GM21390 (cell line): ENCODE measurements around the gene GOLGA8K.
"Not testable (repeated sequence)": the region's sequence is repeated elsewhere in the genome, so short reads cannot be mapped to it uniquely, and the experiment has no call there.

Experiments
- ATAC-seq: cut with Tn5 transposase; IDR thresholded peaks from one replicate; pipeline ENCODE4 v1.9.1; 2021; ENCODE audit not compliant: unreplicated experiment

GOLGA8K gene

DNA sequence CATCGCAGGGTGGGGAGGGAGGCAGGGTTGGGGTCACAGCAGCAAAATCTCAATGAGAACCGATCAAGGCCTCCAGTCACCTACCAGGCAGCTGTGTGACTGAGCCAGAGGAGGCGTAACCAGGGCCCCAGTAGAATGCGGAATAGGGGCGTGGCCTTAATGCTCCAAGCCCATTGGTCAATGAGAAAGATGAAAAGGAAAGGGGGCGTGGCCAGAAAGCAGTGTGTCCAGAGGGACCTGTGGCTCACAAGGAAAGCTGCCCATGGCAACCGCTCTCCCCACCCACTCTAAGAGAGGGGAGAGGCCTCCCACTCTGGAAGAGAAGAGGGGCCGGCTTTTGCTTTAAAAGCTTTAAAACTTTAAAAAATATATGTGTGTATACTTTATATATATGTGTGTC is at the start of gene GOLGA8K:
Gene GOLGA8K (minus strand): TSS at position 101 of the 400 bp plus-strand sequence. CDS start 98 bp downstream, at position 3.
- not testable (repeated sequence) for ATAC-seq

DNA sequence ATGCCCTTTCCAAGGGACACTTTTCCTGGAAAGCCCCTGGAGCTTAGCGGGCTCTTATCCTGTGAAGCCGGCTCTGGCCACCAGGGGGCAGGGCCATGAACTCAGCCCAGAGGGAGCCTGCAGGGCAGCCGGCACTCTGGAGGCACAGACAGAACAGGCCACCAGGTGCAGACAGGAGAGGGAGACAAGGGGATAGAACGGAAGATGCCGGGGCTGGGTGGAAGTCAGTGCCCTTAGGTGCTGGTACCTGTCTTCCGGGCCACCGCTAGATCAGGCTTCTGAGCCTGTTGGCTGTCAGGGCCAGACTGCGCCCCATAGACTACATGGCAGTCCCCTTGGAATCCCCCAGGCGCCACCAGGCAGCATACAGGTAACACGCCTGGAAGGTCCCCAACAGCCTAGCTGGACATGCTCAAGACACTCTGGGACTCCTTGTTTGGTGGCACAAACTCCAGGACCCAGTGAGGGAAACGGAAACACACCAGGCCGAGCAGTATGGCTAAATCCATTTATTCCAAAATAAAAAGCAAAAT is 37.4 kb upstream of the GOLGA8K start:
- ATAC-seq: not testable (repeated sequence)

GRCh38 chr15:32434102-32434963 is 31.2 kb upstream of the GOLGA8K start:
- not testable (repeated sequence) for ATAC-seq

DNA sequence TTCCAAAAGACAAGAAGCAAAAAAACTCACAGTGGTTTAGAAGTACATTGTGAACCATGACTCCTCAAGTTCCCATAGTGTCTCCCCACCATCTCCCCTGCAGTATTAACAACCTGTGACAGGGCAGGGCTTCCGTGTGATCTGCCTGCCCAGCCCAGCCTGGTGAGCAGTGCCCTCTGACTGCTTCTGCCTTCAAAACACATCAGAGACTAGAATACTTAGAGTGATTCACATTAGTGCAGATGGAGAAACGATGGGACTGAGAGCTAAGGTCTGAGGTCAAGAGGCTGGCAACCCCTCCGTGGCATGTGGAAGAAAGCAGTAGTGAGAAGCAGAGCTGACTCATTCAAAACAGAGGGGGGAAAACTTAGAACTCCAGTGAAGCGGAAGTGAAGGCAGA is 24.5 kb upstream of the GOLGA8K start:
- not testable (repeated sequence) for ATAC-seq

DNA sequence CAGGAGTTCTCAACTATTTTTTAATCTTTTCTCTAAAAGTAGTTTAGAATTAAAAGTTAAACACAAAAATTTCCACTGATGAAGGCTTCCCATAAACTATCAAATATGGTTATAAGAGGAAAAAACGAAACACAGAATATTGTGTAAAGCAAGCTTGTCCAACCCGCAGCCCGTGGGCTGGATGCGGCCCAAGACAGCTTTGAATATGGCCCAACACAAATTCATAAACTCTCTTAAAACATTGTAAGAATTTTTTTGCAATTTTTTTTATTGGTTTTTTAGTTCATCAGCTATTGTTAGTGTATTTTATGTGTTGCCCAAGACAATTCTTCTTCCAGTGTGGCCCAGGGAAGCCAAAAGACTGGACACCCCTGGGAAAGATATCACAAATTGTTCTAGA is 23.4 kb upstream of the GOLGA8K start:
- not testable (repeated sequence) for ATAC-seq

DNA sequence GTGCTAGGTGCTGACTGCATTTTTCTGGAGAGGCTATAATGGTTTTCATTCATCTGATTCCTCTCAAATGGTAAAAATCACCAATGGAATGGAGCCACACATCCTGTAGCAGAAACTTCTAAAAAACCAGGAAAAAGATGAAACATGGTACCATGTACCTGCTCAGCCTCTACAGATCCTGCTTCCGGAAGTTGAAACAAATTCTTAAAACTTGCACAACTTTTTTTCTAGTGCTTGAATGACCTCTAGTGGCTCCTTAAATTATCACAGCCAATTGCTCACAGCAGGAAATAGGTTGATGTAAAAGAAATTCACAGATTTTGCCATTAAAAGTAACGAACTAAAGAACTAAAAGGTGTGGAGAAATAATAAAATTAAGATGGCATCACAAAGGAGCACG is 4.8 kb upstream of the GOLGA8K start:
- not testable (repeated sequence) for ATAC-seq

- not testable (repeated sequence) for ATAC-seq
Measured at GRCh38 chr15:32396522-32396921, 6.6 kb downstream of the GOLGA8K start.

- not testable (repeated sequence) for ATAC-seq
Measured at GRCh38 chr15:32394745-32395144, 8.3 kb downstream of the GOLGA8K start.

GRCh38 chr15:32388050-32388648 is 14.9 kb downstream of the GOLGA8K start:
- ATAC-seq: not testable (repeated sequence)

GRCh38 chr15:32385823-32386495 is 17.1 kb downstream of the GOLGA8K start:
- ATAC-seq: not testable (repeated sequence)

DNA sequence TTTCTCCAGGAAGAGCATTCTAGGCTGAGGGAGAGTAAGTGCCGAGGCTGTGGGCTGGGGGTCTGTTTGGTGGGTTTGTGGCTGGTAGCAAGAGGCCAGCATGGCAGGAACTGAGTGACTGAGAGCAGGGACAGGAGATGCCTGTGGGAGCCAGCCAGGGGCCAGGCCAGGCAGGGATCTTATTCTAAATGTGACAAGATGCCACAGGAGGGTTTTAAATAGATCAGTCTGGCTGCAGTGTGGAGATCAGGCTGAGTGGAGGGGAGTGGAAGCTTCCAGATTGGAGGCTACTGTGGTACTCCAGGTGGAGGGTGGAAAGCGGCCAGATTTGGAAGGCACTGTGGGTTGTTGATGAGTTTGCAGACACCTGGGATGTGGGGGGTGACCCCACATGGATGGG is 28.9 kb downstream of the GOLGA8K start:
- not testable (repeated sequence) for ATAC-seq

- ATAC-seq: not testable (repeated sequence)
Measured at GRCh38 chr15:32373707-32374106, 29.4 kb downstream of the GOLGA8K start.

DNA sequence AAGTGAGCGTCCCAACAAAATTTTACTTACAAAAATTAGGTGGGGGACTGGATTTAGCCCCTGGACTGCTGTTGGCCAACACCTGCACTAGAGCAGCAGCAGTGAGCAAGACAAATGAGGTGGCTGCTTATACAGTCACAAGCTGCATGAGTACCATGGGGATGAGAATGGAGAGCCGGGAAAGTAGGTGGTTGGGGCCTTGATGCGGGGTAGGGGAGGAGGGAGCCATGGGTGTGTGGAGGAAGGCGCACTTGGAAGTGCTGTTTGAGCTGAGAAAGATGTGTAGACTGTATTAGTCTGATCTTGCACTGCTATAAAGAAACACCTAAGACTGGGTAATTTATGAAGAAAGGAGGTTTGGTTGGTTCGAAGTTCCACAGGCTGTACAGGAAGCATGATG is 31.0 kb downstream of the GOLGA8K start:
- not testable (repeated sequence) for ATAC-seq

GRCh38 chr15:32370526-32370925 is 32.6 kb downstream of the GOLGA8K start:
- not testable (repeated sequence) for ATAC-seq

- ATAC-seq: not testable (repeated sequence)
Measured at GRCh38 chr15:32370064-32370463, 33.0 kb downstream of the GOLGA8K start.

DNA sequence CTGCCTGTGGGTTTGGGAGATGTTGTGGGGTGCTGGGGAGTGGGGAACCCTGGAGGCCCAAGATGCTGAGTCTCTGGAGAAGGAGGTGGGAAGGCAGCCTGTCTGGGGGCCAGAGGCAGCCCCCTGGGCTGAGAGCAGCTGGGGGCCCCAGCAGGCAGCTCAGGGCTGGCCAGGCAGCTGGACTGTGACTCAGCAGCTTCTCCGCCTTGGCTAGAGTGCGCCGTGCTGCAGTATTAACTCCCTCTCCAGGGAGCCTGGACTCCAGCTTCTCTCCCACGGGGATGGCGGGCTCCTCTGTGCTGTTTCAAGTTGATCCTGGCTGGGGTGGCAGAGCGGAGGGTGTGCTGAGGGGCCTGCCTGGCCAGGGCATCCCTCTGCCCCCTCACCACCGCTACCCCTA is 36.6 kb downstream of the GOLGA8K start:
- not testable (repeated sequence) for ATAC-seq

- not testable (repeated sequence) for ATAC-seq
Measured at GRCh38 chr15:32365955-32366354, 37.1 kb downstream of the GOLGA8K start.

- not testable (repeated sequence) for ATAC-seq
Measured at GRCh38 chr15:32364944-32365343, 38.1 kb downstream of the GOLGA8K start.

- not testable (repeated sequence) for ATAC-seq
Measured at GRCh38 chr15:32363449-32363848, 39.6 kb downstream of the GOLGA8K start.

DNA sequence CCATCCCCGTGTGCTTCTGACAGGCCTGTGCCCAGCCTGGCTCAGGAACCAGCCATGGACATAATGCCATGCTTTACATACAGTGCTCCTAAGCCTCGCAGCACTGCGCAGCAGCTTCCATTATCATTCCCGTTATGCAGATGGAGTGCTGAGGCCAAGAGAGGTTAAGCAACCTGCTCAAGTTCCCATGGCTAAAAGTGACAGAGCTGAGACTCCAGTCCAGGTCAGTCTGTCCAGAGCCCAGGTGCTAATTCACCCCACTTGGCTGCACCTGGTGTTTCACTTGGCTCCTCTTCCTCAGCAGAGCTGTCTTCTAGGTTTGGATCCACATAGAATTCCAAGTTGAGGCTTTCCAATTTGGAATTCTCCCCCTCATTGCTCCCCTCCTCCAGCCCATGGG is 41.4 kb downstream of the GOLGA8K start:
- ATAC-seq: not testable (repeated sequence)

DNA sequence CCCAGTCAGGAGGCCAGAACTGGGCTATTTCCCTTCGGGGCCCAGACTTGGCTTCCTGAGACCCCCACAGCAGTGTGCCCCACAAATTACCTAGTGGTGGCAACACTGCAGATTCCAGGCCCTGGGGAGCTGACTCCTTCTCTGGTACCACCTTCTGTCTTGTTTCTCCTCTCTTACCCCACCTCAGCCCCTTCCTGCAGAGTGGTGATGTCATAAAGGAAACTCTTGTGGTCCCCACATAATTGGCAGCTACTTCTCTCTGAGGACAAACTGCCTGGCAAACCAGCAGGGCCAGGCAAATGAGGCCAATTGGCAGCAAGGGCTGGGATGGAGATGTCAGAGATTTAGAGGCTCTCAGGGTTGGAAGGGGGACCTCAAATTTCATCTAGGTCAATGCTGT is 44.6 kb downstream of the GOLGA8K start:
- not testable (repeated sequence) for ATAC-seq
